HG02798 (cell line): ENCODE results near the gene VDAC1.
"Not testable (repeated sequence)": the region's sequence is repeated elsewhere in the genome, so short reads cannot be mapped to it uniquely, and the experiment has no call there.

Experiments
- ATAC-seq: cut with Tn5 transposase; IDR thresholded peaks from one replicate; pipeline ENCODE4 v1.9.1; 2021; ENCODE audit warnings: mild to moderate bottlenecking; ENCODE audit not compliant: unreplicated experiment, poor library complexity

The VDAC1 gene

GRCh38 chr5:133998042-133998441 lies 6.7 kb downstream of the VDAC1 start:
- no peak for ATAC-seq

GRCh38 chr5:133996683-133997252 lies 8.0 kb downstream of the VDAC1 start:
- no peak for ATAC-seq

GRCh38 chr5:133995883-133996563 lies 8.8 kb downstream of the VDAC1 start:
- no peak for ATAC-seq

- ATAC-seq: no peak
Observed at GRCh38 chr5:133995341-133995740, 9.4 kb downstream of the VDAC1 start.

GRCh38 chr5:133994990-133995333 lies 9.8 kb downstream of the VDAC1 start:
- ATAC-seq: no peak

- ATAC-seq: no peak
Observed at GRCh38 chr5:133994297-133994989, 10.3 kb downstream of the VDAC1 start.

- no peak for ATAC-seq
Observed at GRCh38 chr5:133993185-133993936, 11.4 kb downstream of the VDAC1 start.

GRCh38 chr5:133992429-133993155 lies 12.2 kb downstream of the VDAC1 start:
- no peak for ATAC-seq

- no peak for ATAC-seq
Observed at GRCh38 chr5:133991171-133991910, 13.4 kb downstream of the VDAC1 start.

GRCh38 chr5:133990396-133990795 lies 14.4 kb downstream of the VDAC1 start:
- no peak for ATAC-seq

- ATAC-seq: no peak
Observed at GRCh38 chr5:133985540-133986180, 19.1 kb downstream of the VDAC1 start.

- ATAC-seq: no peak
Observed at GRCh38 chr5:133983674-133984073, 21.1 kb downstream of the VDAC1 start.

- no peak for ATAC-seq
Observed at GRCh38 chr5:133981714-133982113, 23.1 kb downstream of the VDAC1 start.

GRCh38 chr5:133980652-133981051 lies 24.1 kb downstream of the VDAC1 start:
- ATAC-seq: no peak

GRCh38 chr5:133978943-133979342 lies 25.8 kb downstream of the VDAC1 start:
- no peak for ATAC-seq

GRCh38 chr5:133977858-133978257 lies 26.9 kb downstream of the VDAC1 start:
- ATAC-seq: no peak

GRCh38 chr5:133977161-133977787 lies 27.5 kb downstream of the VDAC1 start:
- ATAC-seq: peak; percentile 54

- not testable (repeated sequence) for ATAC-seq
Observed at GRCh38 chr5:133975546-133975945, 29.2 kb downstream of the VDAC1 start.

- ATAC-seq: no peak
Observed at GRCh38 chr5:133974142-133974541, 30.6 kb downstream of the VDAC1 start.
